ENCODE results near the gene SNUPN. TPM values are rescaled to one million over a fixed set of nuclear protein-coding genes. Genes with fewer than 3 reads are reported as not detected.
"Not testable (repeated sequence)": the region's sequence is repeated elsewhere in the genome, so short reads cannot be mapped to it uniquely, and the experiment has no call there.

The SNUPN gene
- total RNA-seq, 2 donors from 2014 or later = 17.2 to 26.4 TPM

DNA sequence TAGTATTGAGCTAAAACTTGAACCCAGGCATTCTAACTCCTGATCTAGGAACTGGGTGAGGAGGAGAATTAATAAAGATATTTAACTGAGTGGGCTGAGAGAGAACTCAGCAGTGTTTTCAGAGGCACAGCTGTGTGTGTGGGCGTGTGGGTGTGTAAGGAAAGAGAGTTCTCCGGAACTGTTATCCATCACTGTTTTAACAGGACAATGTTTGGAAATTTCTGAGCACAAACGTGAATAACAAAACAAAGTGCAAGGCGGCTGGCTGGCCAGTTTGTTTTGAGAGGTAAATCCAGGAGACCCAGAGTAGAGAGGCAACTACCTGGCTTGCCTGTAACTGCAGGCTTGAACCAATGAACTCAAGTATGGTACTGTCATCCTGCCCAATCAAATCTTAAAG is 41.4 kb downstream of the SNUPN start:
- 63 to 77% methylated on average over 4 of the region's 4 CpGs for WGBS, 2 experiments (ENCODE audit: insufficient coverage in 1 of 2, insufficient read length in 1 of 2)
- TF ChIP-seq, protein P1, sequence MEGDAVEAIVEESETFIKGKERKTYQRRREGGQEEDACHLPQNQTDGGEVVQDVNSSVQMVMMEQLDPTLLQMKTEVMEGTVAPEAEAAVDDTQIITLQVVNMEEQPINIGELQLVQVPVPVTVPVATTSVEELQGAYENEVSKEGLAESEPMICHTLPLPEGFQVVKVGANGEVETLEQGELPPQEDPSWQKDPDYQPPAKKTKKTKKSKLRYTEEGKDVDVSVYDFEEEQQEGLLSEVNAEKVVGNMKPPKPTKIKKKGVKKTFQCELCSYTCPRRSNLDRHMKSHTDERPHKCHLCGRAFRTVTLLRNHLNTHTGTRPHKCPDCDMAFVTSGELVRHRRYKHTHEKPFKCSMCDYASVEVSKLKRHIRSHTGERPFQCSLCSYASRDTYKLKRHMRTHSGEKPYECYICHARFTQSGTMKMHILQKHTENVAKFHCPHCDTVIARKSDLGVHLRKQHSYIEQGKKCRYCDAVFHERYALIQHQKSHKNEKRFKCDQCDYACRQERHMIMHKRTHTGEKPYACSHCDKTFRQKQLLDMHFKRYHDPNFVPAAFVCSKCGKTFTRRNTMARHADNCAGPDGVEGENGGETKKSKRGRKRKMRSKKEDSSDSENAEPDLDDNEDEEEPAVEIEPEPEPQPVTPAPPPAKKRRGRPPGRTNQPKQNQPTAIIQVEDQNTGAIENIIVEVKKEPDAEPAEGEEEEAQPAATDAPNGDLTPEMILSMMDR (conservative IDR thresholded peaks at IDR 0.05) = no peak

GRCh38 chr15:75583701-75584100 is 41.8 kb downstream of the SNUPN start:
- Histone ChIP-seq H3K9me3 (ENCODE audit: control insufficient read depth, low read length) (no peaks in the 10 kb centered on the region), H3K27me3 (ENCODE audit: control insufficient read depth, insufficient read depth, low read length, poor library complexity, severe bottlenecking) (no peaks in the 10 kb centered on the region), H3K36me3 (ENCODE audit: control insufficient read depth, insufficient read depth, low read length) (no peaks in the 10 kb centered on the region), H3K27ac (ENCODE audit: low read depth, low read length) (no peak overlapping the region), H3K4me3 (ENCODE audit: low read length) (no peak overlapping the region), H3K9ac (ENCODE audit: extremely low read depth, low read length, poor library complexity, severe bottlenecking) (no peak overlapping the region), H3K4me1 (ENCODE audit: control insufficient read depth, insufficient read depth, low read length) (peaks cover 7% of the 10 kb centered on the region)
- TF ChIP-seq, protein P1 (conservative IDR thresholded peaks at IDR 0.05) = no peak
- Mint-ChIP-seq H3K27ac (peak overlapping the region; percentile 78), H3K27me3 (ENCODE audit: insufficient read depth) (no peaks in the 10 kb centered on the region), H3K9me3 (peaks cover 3% of the 10 kb centered on the region), H3K4me1 (peaks cover 14% of the 10 kb centered on the region), H3K36me3 (ENCODE audit: low read depth) (peaks cover 19% of the 10 kb centered on the region), H3K4me3 (no peak overlapping the region)
- WGBS, 2 experiments (ENCODE audit: insufficient coverage in 1 of 2, insufficient read length in 1 of 2) = 67 to 82% methylated on average over 1 to 5 of the region's 5 CpGs
- peak; percentile 56 for DNase-seq

More for the DNA sequence above, 41.4 kb downstream of the SNUPN start:
- H3K9ac ChIP-seq (ENCODE audit: extremely low read depth, low read length, poor library complexity, severe bottlenecking) = no peak overlapping the region
- peaks cover 7% of the 10 kb centered on the region for H3K4me1 ChIP-seq (ENCODE audit: control insufficient read depth, insufficient read depth, low read length)
- no peak overlapping the region for H3K27ac ChIP-seq (ENCODE audit: low read depth, low read length)
- Mint-ChIP-seq H3K36me3 (ENCODE audit: low read depth) (peaks cover 19% of the 10 kb centered on the region), H3K9me3 (peaks cover 3% of the 10 kb centered on the region), H3K4me3 (no peak overlapping the region), H3K27me3 (ENCODE audit: insufficient read depth) (no peaks in the 10 kb centered on the region), H3K27ac (peak overlapping the region; percentile 10), H3K4me1 (peaks cover 14% of the 10 kb centered on the region)
- H3K27me3 ChIP-seq (ENCODE audit: control insufficient read depth, insufficient read depth, low read length, poor library complexity, severe bottlenecking) = no peaks in the 10 kb centered on the region
- no peaks in the 10 kb centered on the region for H3K36me3 ChIP-seq (ENCODE audit: control insufficient read depth, insufficient read depth, low read length)
- H3K9me3 ChIP-seq (ENCODE audit: control insufficient read depth, low read length) = no peaks in the 10 kb centered on the region
- no peak overlapping the region for H3K4me3 ChIP-seq (ENCODE audit: low read length)
- peak; percentile 49 for DNase-seq

- H3K27me3 ChIP-seq (ENCODE audit: control insufficient read depth, insufficient read depth, low read length, poor library complexity, severe bottlenecking); H3K9me3 Mint-ChIP-seq; H3K9ac ChIP-seq (ENCODE audit: extremely low read depth, low read length, poor library complexity, severe bottlenecking); DNase-seq; H3K4me3 Mint-ChIP-seq; H3K36me3 ChIP-seq (ENCODE audit: control insufficient read depth, insufficient read depth, low read length); H3K9me3 ChIP-seq (ENCODE audit: control insufficient read depth, low read length); H3K27me3 Mint-ChIP-seq (ENCODE audit: insufficient read depth); H3K27ac Mint-ChIP-seq; H3K27ac ChIP-seq (ENCODE audit: low read depth, low read length); H3K4me1 ChIP-seq (ENCODE audit: control insufficient read depth, insufficient read depth, low read length); H3K4me3 ChIP-seq (ENCODE audit: low read length): not testable (repeated sequence)
- 88 to 95% methylated on average over 4 to 5 of the region's 5 CpGs for WGBS, 2 experiments (ENCODE audit: insufficient coverage in 1 of 2, insufficient read length in 1 of 2)
- peaks cover 14% of the 10 kb centered on the region for H3K36me3 Mint-ChIP-seq (ENCODE audit: low read depth)
- peaks cover 14% of the 10 kb centered on the region for H3K4me1 Mint-ChIP-seq
Measured at GRCh38 chr15:75582943-75583342, 42.6 kb downstream of the SNUPN start.

All from endodermal cell (in vitro differentiated cells).